Right kidney (tissue), 1 donor: ENCODE data around the gene DDOST.
"Not testable (repeated sequence)": the region's sequence is repeated elsewhere in the genome, so short reads cannot be mapped to it uniquely, and the experiment has no call there.

ENCODE experiments used
- DNase-seq: peaks from one replicate; pipeline ENCODE4 v3.0.0-alpha.2; 2016

Gene DDOST

GRCh38 chr1:20625176-20626097 lies 35.7 kb downstream of the DDOST start:
- no peak for DNase-seq

- no peak for DNase-seq
These were observed 36.5 kb downstream of the DDOST start for GRCh38 chr1:20624709-20625108.

GRCh38 chr1:20621012-20621411 lies 40.2 kb downstream of the DDOST start:
- no peak for DNase-seq

GRCh38 chr1:20619999-20620398 lies 41.2 kb downstream of the DDOST start:
- DNase-seq = no peak

GRCh38 chr1:20618550-20618949 lies 42.6 kb downstream of the DDOST start:
- no peak for DNase-seq

- no peak for DNase-seq
These were observed 44.2 kb downstream of the DDOST start for GRCh38 chr1:20616847-20617487.

GRCh38 chr1:20615946-20616846 lies 45.0 kb downstream of the DDOST start:
- DNase-seq = no peak

GRCh38 chr1:20614131-20614579 lies 47.0 kb downstream of the DDOST start:
- DNase-seq = no peak

GRCh38 chr1:20612221-20612746 lies 48.9 kb downstream of the DDOST start:
- DNase-seq = no peak

GRCh38 chr1:20611652-20612051 lies 49.5 kb downstream of the DDOST start:
- no peak for DNase-seq

GRCh38 chr1:20610970-20611369 lies 50.2 kb downstream of the DDOST start:
- DNase-seq = no peak

GRCh38 chr1:20609541-20609940 lies 51.6 kb downstream of the DDOST start:
- DNase-seq = no peak

GRCh38 chr1:20606801-20607570 lies 54.2 kb downstream of the DDOST start:
- not testable (repeated sequence) for DNase-seq

GRCh38 chr1:20604678-20605077 lies 56.5 kb downstream of the DDOST start:
- DNase-seq = no peak

GRCh38 chr1:20603504-20604464 lies 57.4 kb downstream of the DDOST start:
- no peak for DNase-seq

- no peak for DNase-seq
These were observed 58.2 kb downstream of the DDOST start for GRCh38 chr1:20602851-20603450.
